Measurements from ENCODE around the gene SLC37A1. TPM values are rescaled to one million over a fixed set of nuclear protein-coding genes. Genes with fewer than 3 reads are reported as not detected.
"Not testable (repeated sequence)": the region's sequence is repeated elsewhere in the genome, so short reads cannot be mapped to it uniquely, and the experiment has no call there.

The SLC37A1 gene
- total RNA-seq, 1 experiment from 2014 or later: 38.3 TPM

- Histone ChIP-seq H3K4me2 (ENCODE audit: low read length) (0 out of 2 replicates have a peak overlapping the region, but pooled peaks have one; percentile 0), H3F3A (ENCODE audit: low read length, unreplicated experiment) (no peaks in the 10 kb centered on the region)
- POLR2A ChIA-PET (ENCODE audit: unreplicated experiment): no interaction called here
These were observed 44.4 kb upstream of the SLC37A1 start for GRCh38 chr21:42469272-42469671.

DNA sequence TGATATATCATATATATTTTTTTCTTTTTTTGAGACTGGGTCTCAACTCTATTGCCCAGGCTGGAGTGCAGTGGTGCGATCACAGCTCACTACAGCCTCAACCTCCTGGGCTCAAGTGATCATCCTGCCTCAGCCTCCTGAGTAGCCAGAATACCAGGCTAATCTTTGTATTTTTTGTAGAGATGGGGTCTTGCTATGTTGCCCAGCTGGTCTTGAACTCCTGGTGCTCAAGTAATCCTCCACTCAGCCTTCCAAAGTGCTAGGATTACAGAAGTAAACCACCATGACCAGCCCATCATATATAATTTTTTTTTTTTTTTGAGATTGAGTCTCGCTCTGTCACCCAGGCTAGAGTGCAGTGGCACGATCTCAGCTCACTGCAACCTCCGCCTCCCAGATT lies 43.9 kb upstream of the SLC37A1 start:
- DNase-seq; BruUV-seq (replicated peaks); ATAC-seq; CTCF ChIA-PET; H3F3A ChIP-seq (ENCODE audit: low read length, unreplicated experiment); H3K79me2 ChIP-seq (ENCODE audit: low read length); H3K9me2 ChIP-seq (replicated peaks; ENCODE audit: low read length); H3K9me3 ChIP-seq (ENCODE audit: low read length); H2AFZ ChIP-seq (ENCODE audit: low read length); H4K20me1 ChIP-seq (ENCODE audit: low read length); POLR2A ChIA-PET (ENCODE audit: unreplicated experiment); H3K4me2 ChIP-seq (ENCODE audit: low read length); H3K4me3 ChIP-seq (ENCODE audit: low read length); H3K9ac ChIP-seq (ENCODE audit: low read length); H3K27me3 ChIP-seq (ENCODE audit: low read length); H3K36me3 ChIP-seq (ENCODE audit: low read depth, low read length): not testable (repeated sequence)
- intact Hi-C loops (cut with micrococcal nuclease): loop anchor here (2.0 kb wide), 1 partner anchor 47 kb away; no protein-coding TSS in a partner anchor
- H3K4me1 ChIP-seq (ENCODE audit: insufficient read depth, low read length): peaks cover 34% of the 10 kb centered on the region
- H3K27ac ChIP-seq (ENCODE audit: low read length): peak overlapping the region; percentile 83; the same call in 1 of the 2 replicates

More at GRCh38 chr21:42469272-42469671, 44.4 kb upstream of the SLC37A1 start:
- peak overlapping the region; percentile 83 for H3K27ac ChIP-seq (ENCODE audit: low read length)
- no peak overlapping the region for H3K4me3 ChIP-seq (ENCODE audit: low read length)
- intact Hi-C loops (cut with micrococcal nuclease): loop anchor here (2.0 kb wide), 1 partner anchor 48 kb away; no protein-coding TSS in a partner anchor
- no peaks in the 10 kb centered on the region for H3K27me3 ChIP-seq (ENCODE audit: low read length)
- ATAC-seq (no peak), DNase-seq (no peak)
- no peak overlapping the region for H2AFZ ChIP-seq (ENCODE audit: low read length)
- H4K20me1 ChIP-seq (ENCODE audit: low read length): no peaks in the 10 kb centered on the region
- no peaks in the 10 kb centered on the region for H3K36me3 ChIP-seq (ENCODE audit: low read depth, low read length)
- H3K79me2 ChIP-seq (ENCODE audit: low read length): no peaks in the 10 kb centered on the region
- H3K9me3 ChIP-seq (ENCODE audit: low read length): no peaks in the 10 kb centered on the region
- CTCF ChIA-PET: no interaction called here
- no TSS peak for BruUV-seq (replicated peaks)
- peaks cover 29% of the 10 kb centered on the region for H3K4me1 ChIP-seq (ENCODE audit: insufficient read depth, low read length)
- H3K9ac ChIP-seq (ENCODE audit: low read length): peak overlapping the region; percentile 57; the same call in 1 of the 2 replicates
- no peaks in the 10 kb centered on the region for H3K9me2 ChIP-seq (replicated peaks; ENCODE audit: low read length)
- TF ChIP-seq EZH2 (IDR thresholded peaks at IDR 0.05; ENCODE audit: low read length, unreplicated experiment) (no peak), EZH2phosphoT487 (IDR thresholded peaks at IDR 0.05; ENCODE audit: borderline replicate concordance, low read length) (no peak)
- TF ChIP-seq, protein P1, sequence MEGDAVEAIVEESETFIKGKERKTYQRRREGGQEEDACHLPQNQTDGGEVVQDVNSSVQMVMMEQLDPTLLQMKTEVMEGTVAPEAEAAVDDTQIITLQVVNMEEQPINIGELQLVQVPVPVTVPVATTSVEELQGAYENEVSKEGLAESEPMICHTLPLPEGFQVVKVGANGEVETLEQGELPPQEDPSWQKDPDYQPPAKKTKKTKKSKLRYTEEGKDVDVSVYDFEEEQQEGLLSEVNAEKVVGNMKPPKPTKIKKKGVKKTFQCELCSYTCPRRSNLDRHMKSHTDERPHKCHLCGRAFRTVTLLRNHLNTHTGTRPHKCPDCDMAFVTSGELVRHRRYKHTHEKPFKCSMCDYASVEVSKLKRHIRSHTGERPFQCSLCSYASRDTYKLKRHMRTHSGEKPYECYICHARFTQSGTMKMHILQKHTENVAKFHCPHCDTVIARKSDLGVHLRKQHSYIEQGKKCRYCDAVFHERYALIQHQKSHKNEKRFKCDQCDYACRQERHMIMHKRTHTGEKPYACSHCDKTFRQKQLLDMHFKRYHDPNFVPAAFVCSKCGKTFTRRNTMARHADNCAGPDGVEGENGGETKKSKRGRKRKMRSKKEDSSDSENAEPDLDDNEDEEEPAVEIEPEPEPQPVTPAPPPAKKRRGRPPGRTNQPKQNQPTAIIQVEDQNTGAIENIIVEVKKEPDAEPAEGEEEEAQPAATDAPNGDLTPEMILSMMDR (conservative IDR thresholded peaks at IDR 0.05; ENCODE audit: low read depth, low read length): no peak

DNA sequence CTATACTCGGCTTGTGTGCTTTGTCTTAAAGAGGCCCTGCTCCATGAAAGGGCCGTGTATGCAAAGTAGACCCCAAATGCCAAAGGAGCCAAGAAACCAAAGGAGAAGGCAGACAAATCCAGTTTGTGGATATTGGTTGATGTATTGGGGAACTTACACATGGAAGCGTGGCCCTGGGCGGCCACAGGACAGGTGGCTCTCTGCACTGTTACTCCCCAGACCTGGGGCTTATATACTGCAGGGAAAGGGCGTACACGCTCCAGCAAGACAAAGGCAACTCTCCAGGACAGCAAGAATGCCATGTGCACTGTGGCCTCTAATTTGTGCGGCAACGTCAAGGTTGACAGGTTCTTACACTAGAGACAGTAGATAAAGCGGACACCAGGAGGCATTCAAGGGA lies 42.4 kb upstream of the SLC37A1 start:
- H3K4me1 ChIP-seq (ENCODE audit: insufficient read depth, low read length): peaks cover 38% of the 10 kb centered on the region
- no peaks in the 10 kb centered on the region for H3K27me3 ChIP-seq (ENCODE audit: low read length)
- no peaks in the 10 kb centered on the region for H4K20me1 ChIP-seq (ENCODE audit: low read length)
- H3K9me2 ChIP-seq (replicated peaks; ENCODE audit: low read length): no peaks in the 10 kb centered on the region
- H3K36me3 ChIP-seq (ENCODE audit: low read depth, low read length): no peaks in the 10 kb centered on the region
- H3F3A ChIP-seq (ENCODE audit: low read length, unreplicated experiment): no peaks in the 10 kb centered on the region
- H3K9me3 ChIP-seq (ENCODE audit: low read length): no peaks in the 10 kb centered on the region
- H3K79me2 ChIP-seq (ENCODE audit: low read length): no peaks in the 10 kb centered on the region
- DNase-seq: no peak
- no peak for TF ChIP-seq EZH2 (IDR thresholded peaks at IDR 0.05; ENCODE audit: low read length, unreplicated experiment)
- TF ChIP-seq, protein P1 (conservative IDR thresholded peaks at IDR 0.05; ENCODE audit: low read depth, low read length): no peak
- TF ChIP-seq EZH2phosphoT487 (IDR thresholded peaks at IDR 0.05; ENCODE audit: borderline replicate concordance, low read length): no peak
- ChIA-PET CTCF (no interaction called here), POLR2A (ENCODE audit: unreplicated experiment) (no interaction called here)
- BruUV-seq (replicated peaks): no TSS peak
- no peak overlapping the region for H3K9ac ChIP-seq (ENCODE audit: low read length)
- H2AFZ ChIP-seq (ENCODE audit: low read length): no peak overlapping the region
- ATAC-seq: no peak
- no peak overlapping the region for H3K4me2 ChIP-seq (ENCODE audit: low read length)
- no peak overlapping the region for H3K27ac ChIP-seq (ENCODE audit: low read length)
- intact Hi-C loops (cut with micrococcal nuclease): no loop called here
- no peak overlapping the region for H3K4me3 ChIP-seq (ENCODE audit: low read length)
